ENCODE data around the gene SPAST. TPM values are rescaled to one million over a fixed set of nuclear protein-coding genes. Genes with fewer than 3 reads are reported as not detected.

The SPAST gene
- total RNA-seq, 1 donor from 2014 or later, result 44.5 TPM

GRCh38 chr2:32095671-32096070 lies 32.3 kb downstream of the SPAST start:
- Mint-ChIP-seq H3K4me1 (ENCODE audit: low read depth, unreplicated experiment) (no peaks in the 10 kb centered on the region), H3K4me3 (ENCODE audit: unreplicated experiment) (no peak overlapping the region), H3K27me3 (ENCODE audit: unreplicated experiment) (no peaks in the 10 kb centered on the region), H3K9me3 (ENCODE audit: unreplicated experiment) (no peaks in the 10 kb centered on the region), H3K36me3 (ENCODE audit: unreplicated experiment) (peaks cover 4% of the 10 kb centered on the region), H3K27ac (ENCODE audit: unreplicated experiment) (no peak overlapping the region)
- no peak for TF ChIP-seq CTCF (IDR thresholded peaks at IDR 0.05; ENCODE audit: partially characterized antibody, unreplicated experiment)
- no peak for DNase-seq

- no peak overlapping the region for H3K27ac Mint-ChIP-seq (ENCODE audit: unreplicated experiment)
- peaks cover 3% of the 10 kb centered on the region for H3K9me3 Mint-ChIP-seq (ENCODE audit: unreplicated experiment)
- no peak for DNase-seq
- no peak for TF ChIP-seq CTCF (IDR thresholded peaks at IDR 0.05; ENCODE audit: partially characterized antibody, unreplicated experiment)
- H3K4me1 Mint-ChIP-seq (ENCODE audit: low read depth, unreplicated experiment), result peaks cover 2% of the 10 kb centered on the region
- no peak overlapping the region for H3K4me3 Mint-ChIP-seq (ENCODE audit: unreplicated experiment)
- peaks cover 11% of the 10 kb centered on the region for H3K36me3 Mint-ChIP-seq (ENCODE audit: unreplicated experiment)
- H3K27me3 Mint-ChIP-seq (ENCODE audit: unreplicated experiment), result no peaks in the 10 kb centered on the region
Measured at GRCh38 chr2:32108111-32108510, 44.8 kb downstream of the SPAST start.

DNA sequence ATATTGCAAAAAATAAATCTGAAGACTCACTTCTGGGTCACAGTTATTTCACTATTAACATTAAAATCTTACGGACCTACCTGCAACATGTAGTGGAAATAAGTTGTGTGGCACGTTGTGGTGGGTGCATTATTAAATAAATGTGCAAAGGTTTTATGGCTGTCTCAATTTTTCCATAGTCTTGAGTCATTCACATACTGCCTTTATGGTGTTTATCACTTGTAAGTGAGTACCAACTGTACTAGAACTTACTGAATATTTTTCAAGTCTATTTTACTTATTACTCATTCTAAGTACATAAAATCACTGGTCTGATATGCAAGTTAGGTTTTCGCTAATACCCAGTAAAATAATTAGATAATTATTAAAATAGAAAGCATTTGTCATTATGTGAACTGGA lies 54.7 kb downstream of the SPAST start:
- DNase-seq, result no peak
- Mint-ChIP-seq H3K9me3 (ENCODE audit: unreplicated experiment) (no peaks in the 10 kb centered on the region), H3K4me3 (ENCODE audit: unreplicated experiment) (no peak overlapping the region), H3K4me1 (ENCODE audit: low read depth, unreplicated experiment) (no peaks in the 10 kb centered on the region), H3K27ac (ENCODE audit: unreplicated experiment) (no peak overlapping the region), H3K27me3 (ENCODE audit: unreplicated experiment) (no peaks in the 10 kb centered on the region), H3K36me3 (ENCODE audit: unreplicated experiment) (no peaks in the 10 kb centered on the region)
- TF ChIP-seq CTCF (IDR thresholded peaks at IDR 0.05; ENCODE audit: partially characterized antibody, unreplicated experiment), result no peak

DNA sequence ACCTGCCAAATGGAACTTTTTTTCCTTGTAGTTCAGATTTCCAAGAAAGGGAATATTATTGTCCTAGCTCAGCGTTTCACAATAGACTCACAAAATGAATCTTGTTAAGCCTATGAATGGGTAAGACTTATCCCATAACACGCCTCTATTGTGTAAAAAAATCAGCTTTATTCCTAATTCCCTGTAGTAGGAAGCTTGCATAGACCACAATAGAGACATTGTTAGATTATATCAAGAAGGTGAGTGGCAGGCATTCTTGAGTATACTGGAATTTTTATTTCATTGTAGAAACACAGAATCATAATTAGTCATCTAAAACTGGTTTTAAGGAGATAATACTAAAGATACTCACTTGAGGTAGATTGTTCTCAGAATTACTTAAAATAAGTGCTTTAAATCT lies 55.8 kb downstream of the SPAST start:
- peaks cover 2% of the 10 kb centered on the region for H3K9me3 Mint-ChIP-seq (ENCODE audit: unreplicated experiment)
- no peak overlapping the region for H3K4me3 Mint-ChIP-seq (ENCODE audit: unreplicated experiment)
- H3K27me3 Mint-ChIP-seq (ENCODE audit: unreplicated experiment), result no peaks in the 10 kb centered on the region
- no peaks in the 10 kb centered on the region for H3K36me3 Mint-ChIP-seq (ENCODE audit: unreplicated experiment)
- DNase-seq, result no peak
- no peaks in the 10 kb centered on the region for H3K4me1 Mint-ChIP-seq (ENCODE audit: low read depth, unreplicated experiment)
- H3K27ac Mint-ChIP-seq (ENCODE audit: unreplicated experiment), result no peak overlapping the region
- TF ChIP-seq CTCF (IDR thresholded peaks at IDR 0.05; ENCODE audit: partially characterized antibody, unreplicated experiment), result no peak

DNA sequence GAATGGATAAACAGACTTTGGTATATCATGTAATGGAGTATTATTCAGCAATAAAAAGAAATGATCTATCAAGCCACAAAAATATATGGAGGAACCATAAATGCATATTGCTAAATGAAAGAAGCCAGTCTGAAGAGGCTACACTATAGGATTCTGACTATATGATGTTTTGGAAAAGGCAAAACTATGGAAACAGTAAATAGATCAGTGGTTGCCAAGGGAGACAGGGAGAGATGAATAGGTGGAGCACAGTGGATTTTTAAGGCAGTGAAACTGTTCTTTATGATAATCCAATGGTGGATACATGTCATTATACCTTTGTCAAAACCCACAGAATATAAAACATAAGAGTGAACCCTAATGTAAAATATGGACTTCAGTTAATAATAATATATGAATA lies 61.3 kb downstream of the SPAST start:
- peaks cover 2% of the 10 kb centered on the region for H3K9me3 Mint-ChIP-seq (ENCODE audit: unreplicated experiment)
- no peaks in the 10 kb centered on the region for H3K4me1 Mint-ChIP-seq (ENCODE audit: low read depth, unreplicated experiment)
- H3K36me3 Mint-ChIP-seq (ENCODE audit: unreplicated experiment), result no peaks in the 10 kb centered on the region
- no peaks in the 10 kb centered on the region for H3K27me3 Mint-ChIP-seq (ENCODE audit: unreplicated experiment)
- no peak overlapping the region for H3K27ac Mint-ChIP-seq (ENCODE audit: unreplicated experiment)
- H3K4me3 Mint-ChIP-seq (ENCODE audit: unreplicated experiment), result no peak overlapping the region
- no peak for DNase-seq
- no peak for TF ChIP-seq CTCF (IDR thresholded peaks at IDR 0.05; ENCODE audit: partially characterized antibody, unreplicated experiment)

Data from glutamatergic neuron (in vitro differentiated cells).